DOHH2 (cell line): Measurements from ENCODE around the gene PRKG2.

Experiments used
- H3F3A ChIP-seq: fragments of 200-600 bp; sonication (generic), shearing (Covaris generic); 2 replicates; pipeline ENCODE4 v1.6.0; 2016; ENCODE audit warnings: antibody characterized with exemption, mild to moderate bottlenecking; ENCODE audit not compliant: control insufficient read depth, insufficient read depth
- H3K27ac ChIP-seq: fragments of 200-600 bp; sonication (generic); 2 replicates; pipeline ENCODE4 v1.5.1; 2014; ENCODE audit warnings: low read depth, mild to moderate bottlenecking, low read length, moderate library complexity
- H3K27me3 ChIP-seq: fragments of 200-600 bp; sonication (generic); 2 replicates; pipeline ENCODE4 v1.6.1; 2014; ENCODE audit warnings: mild to moderate bottlenecking, low read length, mixed read lengths; ENCODE audit not compliant: control insufficient read depth
- H3K36me3 ChIP-seq: fragments of 200-600 bp; sonication (generic); 2 replicates; pipeline ENCODE4 v1.6.1; 2014; ENCODE audit warnings: mild to moderate bottlenecking, low read length, moderate library complexity, mixed read lengths; ENCODE audit not compliant: control insufficient read depth
- H3K4me1 ChIP-seq: fragments of 200-600 bp; sonication (generic); 2 replicates; pipeline ENCODE4 v1.6.1; 2014; ENCODE audit warnings: mild to moderate bottlenecking, low read length, mixed read lengths; ENCODE audit not compliant: control insufficient read depth
- H3K4me2 ChIP-seq: fragments of 200-600 bp; sonication (generic); 2 replicates; pipeline ENCODE4 v1.6.0; 2014; ENCODE audit warnings: mild to moderate bottlenecking, low read length, moderate library complexity
- H3K4me3 ChIP-seq: fragments of 200-600 bp; sonication (generic); 2 replicates; pipeline ENCODE4 v1.5.1; 2014; ENCODE audit warnings: mild to moderate bottlenecking, low read length, mixed read lengths
- H3K79me2 ChIP-seq: fragments of 200-600 bp; sonication (generic); 2 replicates; pipeline ENCODE4 v1.6.1; 2014; ENCODE audit warnings: mild to moderate bottlenecking, low read length, mixed read lengths; ENCODE audit not compliant: control insufficient read depth
- H3K9me2 ChIP-seq: fragments of 200-600 bp; sonication (generic); replicated peaks from 2 replicates; pipeline ENCODE4 v1.6.1; 2014; ENCODE audit warnings: mild to moderate bottlenecking, low read length, mixed read lengths; ENCODE audit not compliant: control insufficient read depth
- H3K9me3 ChIP-seq: fragments of 200-600 bp; sonication (generic); 2 replicates; pipeline ENCODE4 v1.6.1; 2014; ENCODE audit warnings: antibody characterized with exemption, low read length, mixed read lengths; ENCODE audit not compliant: control insufficient read depth, insufficient read depth
- H4K20me1 ChIP-seq: fragments of 200-600 bp; sonication (generic); 2 replicates; pipeline ENCODE4 v1.6.0; 2014; ENCODE audit warnings: low read depth, mild to moderate bottlenecking, antibody characterized with exemption, low read length, moderate library complexity; ENCODE audit not compliant: control insufficient read depth, insufficient read depth
- EZH2phosphoT487 ChIP-seq: fragments of 200-600 bp; sonication (generic); IDR thresholded peaks from 2 replicates; pipeline ENCODE4 v1.6.1; 2017; ENCODE audit warnings: borderline replicate concordance, mild to moderate bottlenecking, antibody characterized with exemption, low read length, moderate library complexity, mixed read lengths
- TF ChIP-seq, protein P1 (sequence below): fragments of 200-600 bp; sonication (generic); IDR thresholded peaks from one replicate; pipeline ENCODE4 v1.5.1; 2014; ENCODE audit warnings: antibody characterized with exemption, mild to moderate bottlenecking, low read depth, low read length; ENCODE audit not compliant: poor library complexity, severe bottlenecking

The PRKG2 gene

DNA sequence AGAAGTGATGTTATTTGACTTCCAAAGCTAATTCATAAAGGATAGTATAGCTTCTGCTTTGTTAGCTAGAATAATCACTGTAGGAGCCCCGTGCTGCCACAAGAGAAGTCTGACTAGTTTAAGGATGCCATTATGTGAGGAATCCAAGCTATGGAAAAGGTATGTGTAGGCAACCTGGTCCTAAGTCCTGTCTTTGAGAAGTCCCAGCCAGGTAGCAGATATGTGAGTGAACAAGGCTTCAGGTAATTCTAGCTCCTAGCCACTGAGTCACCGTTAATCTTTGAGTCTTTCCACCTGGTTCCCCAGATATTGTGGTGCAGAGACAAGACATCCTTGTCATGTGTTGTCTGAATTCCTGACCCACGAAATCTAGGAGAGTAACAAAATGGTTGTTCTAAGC lies 129.0 kb downstream of the PRKG2 start:
- H3K9me2 ChIP-seq: no peaks in the 10 kb centered on the region
- no peaks in the 10 kb centered on the region for H3K79me2 ChIP-seq
- H3K27ac ChIP-seq: no peak overlapping the region
- peaks cover 2% of the 10 kb centered on the region; the same call in 1 of the 2 replicates for H3K27me3 ChIP-seq
- TF ChIP-seq, protein P1, sequence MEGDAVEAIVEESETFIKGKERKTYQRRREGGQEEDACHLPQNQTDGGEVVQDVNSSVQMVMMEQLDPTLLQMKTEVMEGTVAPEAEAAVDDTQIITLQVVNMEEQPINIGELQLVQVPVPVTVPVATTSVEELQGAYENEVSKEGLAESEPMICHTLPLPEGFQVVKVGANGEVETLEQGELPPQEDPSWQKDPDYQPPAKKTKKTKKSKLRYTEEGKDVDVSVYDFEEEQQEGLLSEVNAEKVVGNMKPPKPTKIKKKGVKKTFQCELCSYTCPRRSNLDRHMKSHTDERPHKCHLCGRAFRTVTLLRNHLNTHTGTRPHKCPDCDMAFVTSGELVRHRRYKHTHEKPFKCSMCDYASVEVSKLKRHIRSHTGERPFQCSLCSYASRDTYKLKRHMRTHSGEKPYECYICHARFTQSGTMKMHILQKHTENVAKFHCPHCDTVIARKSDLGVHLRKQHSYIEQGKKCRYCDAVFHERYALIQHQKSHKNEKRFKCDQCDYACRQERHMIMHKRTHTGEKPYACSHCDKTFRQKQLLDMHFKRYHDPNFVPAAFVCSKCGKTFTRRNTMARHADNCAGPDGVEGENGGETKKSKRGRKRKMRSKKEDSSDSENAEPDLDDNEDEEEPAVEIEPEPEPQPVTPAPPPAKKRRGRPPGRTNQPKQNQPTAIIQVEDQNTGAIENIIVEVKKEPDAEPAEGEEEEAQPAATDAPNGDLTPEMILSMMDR: no peak
- TF ChIP-seq EZH2phosphoT487: no peak
- no peak overlapping the region for H3K4me3 ChIP-seq
- H3K9me3 ChIP-seq: no peaks in the 10 kb centered on the region; the same call in 1 of the 2 replicates
- H3K4me2 ChIP-seq: no peak overlapping the region
- no peaks in the 10 kb centered on the region for H3K36me3 ChIP-seq
- H3K4me1 ChIP-seq: no peaks in the 10 kb centered on the region
- no peaks in the 10 kb centered on the region for H4K20me1 ChIP-seq
- no peaks in the 10 kb centered on the region for H3F3A ChIP-seq

DNA sequence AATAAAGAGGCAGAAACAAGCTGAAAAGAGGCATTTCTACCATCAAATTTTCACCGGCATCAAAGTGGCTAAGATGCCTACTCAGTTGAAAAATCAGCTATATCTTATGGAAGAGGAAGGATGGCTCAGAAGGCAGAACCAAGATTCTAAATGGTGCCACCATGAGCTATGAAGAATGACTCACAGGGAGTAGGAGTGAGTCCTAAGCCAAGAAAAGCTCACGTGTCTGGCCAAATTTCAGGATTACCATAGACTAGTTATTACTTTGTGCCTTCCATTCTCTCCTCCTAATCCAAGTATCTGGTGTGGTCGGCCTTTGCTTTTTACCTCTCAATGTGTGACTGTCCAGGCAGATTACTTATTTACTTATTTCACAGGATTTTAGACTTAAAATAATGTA lies 129.7 kb downstream of the PRKG2 start:
- Histone ChIP-seq H3K4me1 (no peaks in the 10 kb centered on the region), H3K9me3 (no peaks in the 10 kb centered on the region; the same call in 1 of the 2 replicates), H3K27ac (no peak overlapping the region), H3K4me3 (no peak overlapping the region), H3K79me2 (no peaks in the 10 kb centered on the region), H3K36me3 (no peaks in the 10 kb centered on the region), H3K27me3 (peaks cover 2% of the 10 kb centered on the region; the same call in 1 of the 2 replicates), H4K20me1 (no peaks in the 10 kb centered on the region), H3K4me2 (no peak overlapping the region), H3F3A (no peaks in the 10 kb centered on the region), H3K9me2 (no peaks in the 10 kb centered on the region)
- TF ChIP-seq EZH2phosphoT487: no peak
- TF ChIP-seq, protein P1: no peak

GRCh38 chr4:81084634-81085033 lies 130.4 kb downstream of the PRKG2 start:
- H3K36me3 ChIP-seq: no peaks in the 10 kb centered on the region
- no peaks in the 10 kb centered on the region for H3K9me2 ChIP-seq
- H3K4me3 ChIP-seq: no peak overlapping the region
- no peaks in the 10 kb centered on the region; the same call in 1 of the 2 replicates for H3K9me3 ChIP-seq
- no peaks in the 10 kb centered on the region for H3K79me2 ChIP-seq
- no peaks in the 10 kb centered on the region for H4K20me1 ChIP-seq
- peaks cover 2% of the 10 kb centered on the region; the same call in 1 of the 2 replicates for H3K27me3 ChIP-seq
- peaks cover 2% of the 10 kb centered on the region; the same call in 1 of the 2 replicates for H3K4me1 ChIP-seq
- H3K27ac ChIP-seq: no peak overlapping the region
- TF ChIP-seq, protein P1: no peak
- no peak for TF ChIP-seq EZH2phosphoT487
- H3F3A ChIP-seq: no peaks in the 10 kb centered on the region
- H3K4me2 ChIP-seq: no peak overlapping the region
